ENCODE measurements around the gene ZNF354C.

DNA sequence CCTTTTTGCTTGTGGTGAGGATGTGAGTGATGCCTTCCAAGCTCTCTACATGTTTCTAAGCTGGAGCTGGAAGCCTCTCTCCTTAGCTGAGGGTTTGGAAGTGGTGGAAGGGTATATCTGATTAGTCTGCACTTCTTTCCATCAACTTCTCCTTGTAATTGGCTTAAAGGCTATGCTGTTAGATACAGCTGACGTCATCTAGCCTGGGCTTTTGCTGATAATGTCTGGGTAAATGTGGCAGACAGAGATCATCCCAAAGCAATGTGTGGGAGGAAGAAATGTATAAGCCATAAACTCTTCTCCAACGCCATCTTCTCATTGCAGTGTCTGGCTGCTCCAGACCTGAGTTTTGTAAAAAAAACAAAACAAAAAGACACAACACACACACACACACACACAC, 29.3 kb downstream of the ZNF354C start:
- TF ChIP-seq CTCF (IDR thresholded peaks at IDR 0.05) (no peak), POLR2A (IDR thresholded peaks at IDR 0.05; ENCODE audit: low read depth) (no peak), EP300 (IDR thresholded peaks at IDR 0.05) (no peak), POLR2AphosphoS5 (IDR thresholded peaks at IDR 0.05) (no peak)

Measured in esophagus muscularis mucosa (tissue), 4 donors.